IMR-90 (cell line): ENCODE results near the gene CENPV. TPM values are rescaled to one million over a fixed set of nuclear protein-coding genes. Genes with fewer than 3 reads are reported as not detected.

Source experiments
- ATAC-seq: fragments of 200-7000 bp; cut with Tn5 transposase; 2 replicates; pipeline ENCODE4 v1.9.1; 2020; ENCODE audit warnings: low read depth, mild to moderate bottlenecking, moderate library complexity
- BruUV-seq: library from RNA; stranded (reverse); fragments of 400-500 nt; replicated peaks from 2 replicates; lab custom pipeline; 2021; lab: Mats Ljungman, UMichigan
- CTCF ChIA-PET: fragments of 300-600 bp; formaldehyde crosslinking; extraction: SDS; loops from one replicate; lab custom pipeline; 2021; ENCODE audit warnings: antibody characterized with exemption; lab: Yijun Ruan, JAX
- POLR2A ChIA-PET: fragments of 300-600 bp; sonication (Branson Sonifier 250); formaldehyde crosslinking; loops from one replicate; lab custom pipeline; 2022; ENCODE audit warnings: antibody characterized with exemption; ENCODE audit not compliant: unreplicated experiment; lab: Charles Lee
- DNase-seq: peaks from one replicate; pipeline ENCODE4 v3.0.0; 2013
- H2AFZ ChIP-seq: replicated peaks from 2 replicates; pipeline ENCODE3; 2013; ENCODE audit warnings: low read length, mild to moderate bottlenecking; ENCODE audit not compliant: poor library complexity
- H2AK5ac ChIP-seq: 2 replicates; pipeline ENCODE4 v1.6.1; 2013; ENCODE audit warnings: low read depth, low read length, inconsistent platforms
- H2AK9ac ChIP-seq: replicated peaks from 2 replicates; pipeline ENCODE3; 2013; ENCODE audit warnings: mild to moderate bottlenecking, low read depth, low read length, moderate library complexity; ENCODE audit not compliant: poor library complexity
- H2BK120ac ChIP-seq: 2 replicates; pipeline ENCODE4 v1.6.1; 2013; ENCODE audit warnings: low read depth, low read length, inconsistent platforms
- H2BK15ac ChIP-seq: 3 replicates; pipeline ENCODE4 v1.6.1; 2013; ENCODE audit warnings: low read depth, low read length, inconsistent platforms
- H2BK20ac ChIP-seq: 2 replicates; pipeline ENCODE4 v1.6.1; 2013; ENCODE audit warnings: low read depth, mild to moderate bottlenecking, inconsistent platforms, low read length, moderate library complexity
- H2BK5ac ChIP-seq: 2 replicates; pipeline ENCODE4 v1.6.1; 2013; ENCODE audit warnings: mild to moderate bottlenecking, low read depth, low read length, inconsistent platforms; ENCODE audit not compliant: poor library complexity, severe bottlenecking
- H3K14ac ChIP-seq: replicated peaks from 2 replicates; pipeline ENCODE4 v1.6.1; 2013; ENCODE audit warnings: low read depth, low read length, inconsistent platforms
- H3K18ac ChIP-seq: 2 replicates; pipeline ENCODE4 v1.6.1; 2013; ENCODE audit warnings: low read depth, low read length, control low read depth
- H3K23ac ChIP-seq: 2 replicates; pipeline ENCODE4 v1.6.1; 2013; ENCODE audit warnings: low read depth, low read length, inconsistent platforms
- H3K27ac ChIP-seq: 2 replicates; pipeline ENCODE4 v1.5.1; 2013; ENCODE audit warnings: mild to moderate bottlenecking, control low read depth, low read length; ENCODE audit not compliant: insufficient read depth
- H3K27me3 ChIP-seq: 2 replicates; pipeline ENCODE4 v1.6.1; 2013; ENCODE audit warnings: low read length; ENCODE audit not compliant: control insufficient read depth, insufficient read depth
- H3K36me3 ChIP-seq: 2 replicates; pipeline ENCODE4 v1.6.1; 2013; ENCODE audit warnings: low read length, mixed read lengths; ENCODE audit not compliant: control insufficient read depth, insufficient read depth
- H3K4ac ChIP-seq: 2 replicates; pipeline ENCODE4 v1.6.1; 2013; ENCODE audit warnings: low read depth, low read length, inconsistent platforms
- H3K4me1 ChIP-seq: 2 replicates; pipeline ENCODE4 v1.6.1; 2013; ENCODE audit warnings: low read length, mixed read lengths; ENCODE audit not compliant: control insufficient read depth, insufficient read depth
- H3K4me2 ChIP-seq: 2 replicates; pipeline ENCODE4 v1.6.1; 2013; ENCODE audit warnings: low read depth, mild to moderate bottlenecking, control low read depth, low read length, moderate library complexity
- H3K4me3 ChIP-seq: 2 replicates; pipeline ENCODE4 v1.5.1; 2013; ENCODE audit warnings: low read depth, mild to moderate bottlenecking, control low read depth, low read length, moderate library complexity; ENCODE audit not compliant: insufficient read depth
- H3K56ac ChIP-seq: 2 replicates; pipeline ENCODE4 v1.6.1; 2013; ENCODE audit warnings: low read length, inconsistent platforms; ENCODE audit not compliant: insufficient read depth; ENCODE audit errors: extremely low read depth
- H3K79me1 ChIP-seq, 2 experiments: 2 replicates each; pipeline ENCODE4 v1.6.1; 2013; ENCODE audit warnings: low read length in 2 of 2, inconsistent platforms in 1 of 2, low read depth in 1 of 2
- H3K9ac ChIP-seq: 2 replicates; pipeline ENCODE4 v1.6.1; 2013; ENCODE audit warnings: low read depth, low read length, control low read depth
- H3K9me1 ChIP-seq: 2 replicates; pipeline ENCODE4 v1.6.1; 2013; ENCODE audit warnings: low read length, inconsistent platforms; ENCODE audit not compliant: insufficient read depth
- H3K9me3 ChIP-seq: 2 replicates; pipeline ENCODE4 v1.6.1; 2013; ENCODE audit warnings: low read length; ENCODE audit not compliant: control insufficient read depth, insufficient read depth
- H4K20me1 ChIP-seq: 2 replicates; pipeline ENCODE4 v1.6.1; 2013; ENCODE audit warnings: low read length, inconsistent platforms; ENCODE audit not compliant: insufficient read depth
- H4K5ac ChIP-seq: 2 replicates; pipeline ENCODE4 v1.6.1; 2013; ENCODE audit warnings: mild to moderate bottlenecking, low read depth, low read length, control low read depth
- H4K8ac ChIP-seq, 2 experiments: 2 replicates each; pipeline ENCODE4 v1.6.1; 2013; ENCODE audit warnings: low read depth in 2 of 2, low read length in 2 of 2, control low read depth in 1 of 2, inconsistent platforms in 1 of 2
- H4K91ac ChIP-seq: 2 replicates; pipeline ENCODE4 v1.6.1; 2013; ENCODE audit warnings: low read depth, low read length, inconsistent platforms; ENCODE audit not compliant: insufficient read depth
- CHD1 ChIP-seq: IDR thresholded peaks from 2 replicates; pipeline ENCODE4 v1.6.1; 2012; ENCODE audit warnings: low read depth, low read length, improper control_type of control experiment
- ELK1 ChIP-seq: fragments of 150-350 bp; IDR thresholded peaks from 2 replicates; pipeline ENCODE4 v1.6.1; 2016; ENCODE audit warnings: low read depth, mild to moderate bottlenecking, low read length, moderate library complexity, borderline replicate concordance
- FOS ChIP-seq: fragments of 150-350 bp; IDR thresholded peaks from 2 replicates; pipeline ENCODE4 v1.6.1; 2016; ENCODE audit warnings: low read depth, low read length
- MAFK ChIP-seq: IDR thresholded peaks from 2 replicates; pipeline ENCODE4 v1.6.1; 2012; ENCODE audit warnings: low read depth, low read length, improper control_type of control experiment
- MXI1 ChIP-seq: IDR thresholded peaks from 2 replicates; pipeline ENCODE4 v1.6.1; 2012; ENCODE audit warnings: low read depth, mild to moderate bottlenecking, low read length, moderate library complexity, borderline replicate concordance
- NFE2L2 ChIP-seq: fragments of 150-350 bp; IDR thresholded peaks from 2 replicates; pipeline ENCODE4 v1.6.1; 2016; ENCODE audit warnings: low read depth, mild to moderate bottlenecking, low read length
- POLR2A ChIP-seq: IDR thresholded peaks from 2 replicates; pipeline ENCODE4 v1.6.1; 2012; ENCODE audit warnings: mild to moderate bottlenecking, low read depth, low read length
- RAD21 ChIP-seq: IDR thresholded peaks from 2 replicates; pipeline ENCODE4 v1.6.1; 2012; ENCODE audit warnings: low read length, improper control_type of control experiment
- RFX5 ChIP-seq: IDR thresholded peaks from 2 replicates; pipeline ENCODE4 v1.8.0; 2012; ENCODE audit warnings: low read depth, mild to moderate bottlenecking, low read length, moderate library complexity
- USF2 ChIP-seq: fragments of 150-350 bp; IDR thresholded peaks from 2 replicates; pipeline ENCODE4 v1.6.1; 2017; ENCODE audit warnings: mild to moderate bottlenecking, antibody characterized with exemption, low read length, low read depth
- WGBS, 2 experiments: methylation state at CpG; one replicate each; pipeline versions ENCODE4 v1.1.5 to v1.1.7; 2013; ENCODE audit warnings: missing lambda C conversion rate in 2 of 2; ENCODE audit not compliant: insufficient read length in 1 of 2; ENCODE audit errors: extremely low coverage in 2 of 2; 5-methylcytosine and 5-hydroxymethylcytosine counted together
- dilution Hi-C: fragments of 300-500 bp; cut with HindIII; formaldehyde crosslinking; loops from one replicate; pipeline ENCODE4 v1.14.3; 2018; ENCODE audit warnings: low sequenced_read_pairs; ENCODE audit not compliant: unreplicated experiment
- in situ Hi-C: fragments of 300-500 bp; cut with MboI; formaldehyde crosslinking; loops from 3 replicates; pipeline ENCODE4 v1.14.3; 2019; ENCODE audit warnings: low sequenced_read_pairs, inconsistent platforms, mixed read lengths
- intact Hi-C: fragments of 100-400 bp; cut with micrococcal nuclease; formaldehyde crosslinking; loops from 2 replicates; pipeline ENCODE4 v1.10.0; 2022
- polyA plus RNA-seq, 3 experiments: library from polyadenylated mRNA; depleted of rRNA; stranded (reverse); fragments of >200 nt; gene quantifications; 2 replicates each; pipeline ENCODE4 v1.2.3, GENCODE V29; 2012; ENCODE audit warnings: low replicate concordance in 1 of 3
- total RNA-seq: library from RNA; depleted of rRNA; stranded (reverse); fragments of >200 nt; gene quantifications from 2 replicates; pipeline ENCODE4 v1.2.3, GENCODE V29; 2012
- TF ChIP-seq, protein P1 (sequence below): conservative IDR thresholded peaks from 2 replicates; pipeline ENCODE4 v1.5.1; 2012; ENCODE audit warnings: mild to moderate bottlenecking, low read depth, low read length, improper control_type of control experiment

Gene CENPV
- total and polyA plus RNA-seq, 2 of the 4 experiments (the other 2 are of a cell fraction) = 35.3 to 49.8 TPM

DNA sequence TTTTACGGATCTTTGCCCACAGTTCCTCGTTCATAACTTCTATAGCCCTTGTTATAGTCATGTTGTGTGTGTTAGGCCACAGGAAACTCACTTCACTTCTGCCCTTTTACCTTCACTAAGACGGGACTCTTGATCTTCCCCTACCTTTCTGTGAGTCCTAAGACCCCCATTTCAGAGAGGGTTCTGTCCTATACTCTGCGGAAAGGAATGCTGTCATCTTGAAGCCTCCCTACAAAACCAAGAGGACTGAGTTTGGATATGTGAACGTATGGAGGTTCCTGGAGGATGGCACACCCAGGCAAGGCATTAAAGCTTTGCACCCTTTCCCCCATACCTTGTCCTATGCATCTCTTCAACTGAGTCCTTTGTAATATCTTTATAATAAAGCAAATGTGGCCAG, 31.3 kb upstream of the CENPV start:
- no peak overlapping the region for H2AK5ac ChIP-seq
- peaks cover 7 to 30% of the 10 kb centered on the region in 2 experiments; a peak in 3 of 4 replicates for H3K79me1 ChIP-seq
- H3K9ac ChIP-seq = no peak overlapping the region
- H3K56ac ChIP-seq = no peak overlapping the region
- no peak overlapping the region for H2BK5ac ChIP-seq
- H3K4ac ChIP-seq = no peak overlapping the region
- no CpG with 5 or more reads among the region's 5 CpGs for WGBS, 2 experiments
- dilution Hi-C loops = no loop called here
- POLR2A ChIA-PET = no interaction called here
- H2BK120ac ChIP-seq = no peak overlapping the region
- H3K14ac ChIP-seq = no peak overlapping the region
- no peak overlapping the region for H3K4me3 ChIP-seq
- H2BK15ac ChIP-seq = no peak overlapping the region
- H4K91ac ChIP-seq = no peak overlapping the region
- no peak overlapping the region for H2BK20ac ChIP-seq
- H3K27me3 ChIP-seq = no peaks in the 10 kb centered on the region
- no peak overlapping the region for H3K23ac ChIP-seq
- H2AK9ac ChIP-seq = no peak overlapping the region
- H4K20me1 ChIP-seq = peaks cover 42% of the 10 kb centered on the region
- H2AFZ ChIP-seq = no peak overlapping the region
- DNase-seq (no peak), ATAC-seq (no peak)
- H3K9me1 ChIP-seq = 0 out of 2 replicates have a peak, but pooled peaks cover 6% of the 10 kb centered on the region
- no peaks in the 10 kb centered on the region for H3K9me3 ChIP-seq
- in situ Hi-C loops = loop anchor here (5.0 kb wide), 1 partner anchor 53 kb away; no protein-coding TSS in a partner anchor
- no peak overlapping the region for H3K18ac ChIP-seq
- H3K4me1 ChIP-seq = peaks cover 4% of the 10 kb centered on the region; the same call in 1 of the 2 replicates
- H3K27ac ChIP-seq = no peak overlapping the region
- BruUV-seq = no TSS peak
- no peak overlapping the region for H4K5ac ChIP-seq
- TF ChIP-seq USF2 (no peak), MXI1 (no peak), MAFK (no peak), RAD21 (no peak), FOS (no peak), POLR2A (no peak), RFX5 (no peak), CHD1 (no peak), NFE2L2 (no peak), ELK1 (no peak)
- TF ChIP-seq, protein P1, sequence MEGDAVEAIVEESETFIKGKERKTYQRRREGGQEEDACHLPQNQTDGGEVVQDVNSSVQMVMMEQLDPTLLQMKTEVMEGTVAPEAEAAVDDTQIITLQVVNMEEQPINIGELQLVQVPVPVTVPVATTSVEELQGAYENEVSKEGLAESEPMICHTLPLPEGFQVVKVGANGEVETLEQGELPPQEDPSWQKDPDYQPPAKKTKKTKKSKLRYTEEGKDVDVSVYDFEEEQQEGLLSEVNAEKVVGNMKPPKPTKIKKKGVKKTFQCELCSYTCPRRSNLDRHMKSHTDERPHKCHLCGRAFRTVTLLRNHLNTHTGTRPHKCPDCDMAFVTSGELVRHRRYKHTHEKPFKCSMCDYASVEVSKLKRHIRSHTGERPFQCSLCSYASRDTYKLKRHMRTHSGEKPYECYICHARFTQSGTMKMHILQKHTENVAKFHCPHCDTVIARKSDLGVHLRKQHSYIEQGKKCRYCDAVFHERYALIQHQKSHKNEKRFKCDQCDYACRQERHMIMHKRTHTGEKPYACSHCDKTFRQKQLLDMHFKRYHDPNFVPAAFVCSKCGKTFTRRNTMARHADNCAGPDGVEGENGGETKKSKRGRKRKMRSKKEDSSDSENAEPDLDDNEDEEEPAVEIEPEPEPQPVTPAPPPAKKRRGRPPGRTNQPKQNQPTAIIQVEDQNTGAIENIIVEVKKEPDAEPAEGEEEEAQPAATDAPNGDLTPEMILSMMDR = no peak
- intact Hi-C loops = no loop called here
- CTCF ChIA-PET = no interaction called here
- H4K8ac ChIP-seq = no peak overlapping the region
- no peak overlapping the region for H3K4me2 ChIP-seq
- peaks cover 20% of the 10 kb centered on the region for H3K36me3 ChIP-seq
